ENCODE measurements around the gene TMEM253. TPM values are rescaled to one million over a fixed set of nuclear protein-coding genes. Genes with fewer than 3 reads are reported as not detected.
A peak's percentile ranks its signal among the peaks of the same experiment; 100 is the strongest.

Gene TMEM253
- total and polyA plus RNA-seq, 8 donors = 0.16 to 4.9 (median 1.1) TPM

DNA sequence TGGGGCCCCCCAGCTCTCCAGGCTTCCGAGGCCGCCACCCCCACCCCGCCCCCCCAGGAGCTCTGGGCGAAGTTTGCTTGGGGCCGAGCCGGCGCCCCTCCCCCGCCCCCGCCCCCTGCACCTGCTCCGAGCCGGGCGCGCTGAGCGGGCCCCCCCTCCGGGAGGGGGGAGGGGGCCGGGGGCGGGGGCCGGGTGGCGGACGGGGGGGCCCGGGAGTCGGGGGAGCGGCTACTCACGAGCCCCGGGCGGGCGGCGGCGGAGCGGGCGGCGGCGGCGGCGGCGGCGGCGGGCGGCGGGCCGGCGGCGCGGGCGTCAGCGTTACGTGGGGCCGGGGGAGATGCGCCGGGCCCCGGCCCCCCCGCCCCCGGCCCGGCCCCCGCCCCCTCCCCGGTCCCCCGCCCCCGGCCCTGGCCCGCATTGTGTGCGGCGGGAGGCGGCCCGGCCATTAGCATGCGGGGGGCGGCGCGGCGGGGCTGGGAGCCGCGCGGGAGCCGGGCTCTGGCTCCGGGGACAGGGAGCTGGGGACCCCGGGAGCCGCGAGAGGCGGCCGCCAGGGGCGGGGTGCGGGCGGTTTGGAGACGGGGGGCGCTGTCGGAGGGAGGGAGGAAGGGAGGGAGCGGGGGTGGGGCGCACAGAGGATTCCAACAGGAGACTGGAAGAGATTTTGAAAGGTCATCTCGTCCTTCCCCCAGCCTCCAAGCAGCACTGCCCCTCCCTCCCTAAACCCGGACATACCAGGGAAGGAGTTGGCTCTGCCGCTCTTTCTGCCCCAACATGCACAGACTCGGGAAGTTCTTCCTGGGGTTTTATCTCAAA lies 2.6 kb upstream of the TMEM253 start, which contains the start of gene ZNF219:
Gene ZNF219, minus strand, starts transcription at position 580 of the 816 bp plus-strand sequence. CDS start 5,064 bp downstream, outside the sequence.
- Histone ChIP-seq H3K27me3 (no peaks in the 10 kb centered on the region), H3K9me3 (no peaks in the 10 kb centered on the region), H3K27ac (peak within 1 kb of the TSS; percentile 61 to 86 (median 79)), H3K4me1 (peaks cover 0 to 15% (median 8%) of the 10 kb centered on the region in 3 donors), H3K4me3 (peak within 1 kb of the TSS; percentile 33 to 59 (median 44)), H3K36me3 (no peaks in the 10 kb centered on the region)
- intact Hi-C loops (cut with DNase I) = no loop called here
- TF ChIP-seq, protein P1, sequence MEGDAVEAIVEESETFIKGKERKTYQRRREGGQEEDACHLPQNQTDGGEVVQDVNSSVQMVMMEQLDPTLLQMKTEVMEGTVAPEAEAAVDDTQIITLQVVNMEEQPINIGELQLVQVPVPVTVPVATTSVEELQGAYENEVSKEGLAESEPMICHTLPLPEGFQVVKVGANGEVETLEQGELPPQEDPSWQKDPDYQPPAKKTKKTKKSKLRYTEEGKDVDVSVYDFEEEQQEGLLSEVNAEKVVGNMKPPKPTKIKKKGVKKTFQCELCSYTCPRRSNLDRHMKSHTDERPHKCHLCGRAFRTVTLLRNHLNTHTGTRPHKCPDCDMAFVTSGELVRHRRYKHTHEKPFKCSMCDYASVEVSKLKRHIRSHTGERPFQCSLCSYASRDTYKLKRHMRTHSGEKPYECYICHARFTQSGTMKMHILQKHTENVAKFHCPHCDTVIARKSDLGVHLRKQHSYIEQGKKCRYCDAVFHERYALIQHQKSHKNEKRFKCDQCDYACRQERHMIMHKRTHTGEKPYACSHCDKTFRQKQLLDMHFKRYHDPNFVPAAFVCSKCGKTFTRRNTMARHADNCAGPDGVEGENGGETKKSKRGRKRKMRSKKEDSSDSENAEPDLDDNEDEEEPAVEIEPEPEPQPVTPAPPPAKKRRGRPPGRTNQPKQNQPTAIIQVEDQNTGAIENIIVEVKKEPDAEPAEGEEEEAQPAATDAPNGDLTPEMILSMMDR (IDR thresholded peaks at IDR 0.05) = no peak
- DNase-seq (peak; percentile 44 to 76 (median 68)), ATAC-seq (peak; percentile 42 to 59 (median 55)), FAIRE-seq (no peak)
- WGBS, 2 donors = 1 to 7% methylated on average over 9 to 76 of the region's 90 CpGs

DNA sequence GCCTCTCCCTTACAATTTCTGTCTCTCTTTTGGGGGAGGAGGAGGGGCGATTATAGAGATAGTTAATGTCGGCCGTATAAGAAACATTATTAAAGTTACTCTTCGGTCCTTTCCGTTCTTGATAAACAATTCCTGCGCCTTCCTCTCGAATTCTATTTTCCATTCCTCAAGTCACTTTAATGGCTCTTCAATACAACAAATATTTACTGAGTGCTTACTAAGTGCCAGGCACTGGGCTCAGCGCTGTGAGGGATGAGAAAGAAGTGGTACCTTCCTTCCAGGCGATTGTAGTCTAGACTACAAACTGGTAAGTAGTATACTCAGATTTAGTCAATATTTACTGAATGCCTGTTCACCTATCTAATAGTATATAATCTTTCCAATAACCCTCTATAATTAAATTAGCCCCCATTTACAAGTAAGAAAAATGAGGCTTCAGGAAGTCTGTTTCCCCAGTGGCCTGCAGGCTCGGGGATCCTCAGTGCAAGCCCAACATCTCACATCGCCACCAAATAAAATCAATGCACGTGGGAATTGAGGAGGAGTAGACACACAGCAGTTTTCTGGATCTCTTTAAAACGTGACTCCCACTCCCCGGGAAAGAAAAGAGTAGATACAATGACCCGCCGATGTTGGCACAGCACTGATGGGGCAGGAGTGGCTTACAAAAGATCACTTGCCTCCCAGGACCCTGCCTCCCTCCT lies 1.8 kb upstream of the TMEM253 start:
- no peak for ATAC-seq
- WGBS, 2 donors = 2 to 3% methylated on average over 16 of the region's 16 CpGs
- Histone ChIP-seq H3K27me3 (no peaks in the 10 kb centered on the region), H3K9me3 (no peaks in the 10 kb centered on the region), H3K36me3 (no peaks in the 10 kb centered on the region), H3K27ac (peak overlapping the region; percentile 46 to 86 (median 70)), H3K4me3 (peak overlapping the region; percentile 33 to 59 (median 44)), H3K4me1 (peaks cover 0 to 16% (median 8%) of the 10 kb centered on the region in 3 donors)
- intact Hi-C loops (cut with DNase I) = no loop called here
- no peak for FAIRE-seq
- no peak for DNase-seq
- TF ChIP-seq, protein P1 (IDR thresholded peaks at IDR 0.05) = no peak

DNA sequence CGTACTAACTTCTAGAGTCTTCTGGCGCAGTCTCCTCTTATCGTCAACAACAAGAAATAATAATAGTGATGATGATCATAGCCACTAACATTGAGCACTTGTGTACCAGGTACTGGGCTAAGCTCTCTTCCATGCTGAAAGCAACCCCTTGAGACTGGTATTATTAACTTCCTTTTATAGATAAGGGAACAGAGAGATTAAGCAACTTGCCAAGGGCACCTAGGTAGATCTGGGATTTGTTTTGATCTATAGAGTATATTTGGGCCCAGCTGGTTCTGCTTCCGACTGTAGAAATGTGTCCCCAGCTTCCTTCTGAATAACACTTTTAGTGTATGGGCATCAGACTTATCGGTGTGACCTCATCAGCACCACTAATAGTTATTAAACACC lies 1.3 kb upstream of the TMEM253 start:
- FAIRE-seq (no peak), DNase-seq (no peak), ATAC-seq (no peak)
- Histone ChIP-seq H3K27ac (peak overlapping the region in 2 of 4 donors; percentile 80 to 86), H3K4me3 (peak overlapping the region in 1 of 4 donors; percentile 53), H3K36me3 (no peaks in the 10 kb centered on the region), H3K9me3 (no peaks in the 10 kb centered on the region), H3K4me1 (peaks cover under 1 to 17% (median 9%) of the 10 kb centered on the region in 3 donors), H3K27me3 (no peaks in the 10 kb centered on the region)
- 49 to 50% methylated on average over 5 of the region's 5 CpGs for WGBS, 2 donors
- intact Hi-C loops (cut with DNase I) = no loop called here
- TF ChIP-seq, protein P1 (IDR thresholded peaks at IDR 0.05) = no peak

DNA sequence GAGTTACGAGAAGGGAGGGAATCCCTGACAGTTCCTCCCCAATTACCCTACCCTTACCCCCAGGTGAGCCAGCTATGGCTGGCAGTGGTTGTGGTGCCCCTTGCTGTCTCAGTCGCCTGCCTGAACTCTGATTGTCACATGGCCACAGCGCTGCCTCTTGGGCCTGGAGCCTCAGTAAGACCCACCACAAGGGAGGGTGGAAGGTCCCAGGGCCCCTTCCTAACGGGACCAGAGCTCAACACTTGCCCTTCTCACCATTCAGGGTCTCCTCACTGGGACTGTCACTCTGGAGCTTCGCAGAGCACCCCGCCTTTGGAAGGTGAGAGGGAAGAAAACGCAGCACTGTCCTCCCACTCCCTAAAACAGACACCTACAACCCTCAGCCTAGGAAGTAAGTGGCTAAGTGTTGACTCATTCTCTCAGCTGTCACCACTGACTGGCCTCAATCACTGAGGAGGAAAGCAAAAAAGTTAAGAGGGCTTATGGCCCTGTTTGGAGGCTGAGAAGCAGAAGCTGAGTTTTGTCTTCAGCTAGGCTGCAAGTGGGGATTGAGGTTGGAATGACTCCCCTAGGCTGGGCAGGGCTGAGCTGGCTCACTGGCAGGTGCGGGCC lies 1.0 kb downstream of the TMEM253 start:
- DNase-seq = no peak
- no peak overlapping the region for H3K27ac ChIP-seq
- FAIRE-seq = no peak
- H3K27me3 ChIP-seq = no peaks in the 10 kb centered on the region
- H3K9me3 ChIP-seq = no peaks in the 10 kb centered on the region
- TF ChIP-seq, protein P1 (IDR thresholded peaks at IDR 0.05) = no peak
- no peak for ATAC-seq
- H3K4me1 ChIP-seq = peaks cover 16 to 39% (median 20%) of the 10 kb centered on the region in 3 donors
- WGBS, 2 donors = 86 to 91% methylated on average over 8 of the region's 8 CpGs
- intact Hi-C loops (cut with DNase I) = loop anchor here in 1 of 3 donors (5.0 kb wide), 1 partner anchor 35 kb away; no protein-coding TSS in a partner anchor
- H3K4me3 ChIP-seq = no peak overlapping the region
- H3K36me3 ChIP-seq = no peaks in the 10 kb centered on the region
